NB4 (cell line): Measurements from ENCODE around the gene TMEM132C.

Source experiments
- CTCF ChIP-seq: IDR thresholded peaks from one replicate; pipeline ENCODE4 v1.5.1; 2012; ENCODE audit warnings: low read depth, low read length
- MYC ChIP-seq: IDR thresholded peaks from 2 replicates; pipeline ENCODE4 v1.6.1; 2011; ENCODE audit warnings: low read depth, low read length
- POLR2A ChIP-seq: IDR thresholded peaks from 2 replicates; pipeline ENCODE4 v1.6.1; 2011; ENCODE audit warnings: mild to moderate bottlenecking; ENCODE audit not compliant: insufficient read length; ENCODE audit errors: extremely low read depth
- TF ChIP-seq, protein P1 (sequence below): IDR thresholded peaks from 2 replicates; pipeline ENCODE4 v1.6.1; 2011; ENCODE audit warnings: low read depth, low read length

DNA sequence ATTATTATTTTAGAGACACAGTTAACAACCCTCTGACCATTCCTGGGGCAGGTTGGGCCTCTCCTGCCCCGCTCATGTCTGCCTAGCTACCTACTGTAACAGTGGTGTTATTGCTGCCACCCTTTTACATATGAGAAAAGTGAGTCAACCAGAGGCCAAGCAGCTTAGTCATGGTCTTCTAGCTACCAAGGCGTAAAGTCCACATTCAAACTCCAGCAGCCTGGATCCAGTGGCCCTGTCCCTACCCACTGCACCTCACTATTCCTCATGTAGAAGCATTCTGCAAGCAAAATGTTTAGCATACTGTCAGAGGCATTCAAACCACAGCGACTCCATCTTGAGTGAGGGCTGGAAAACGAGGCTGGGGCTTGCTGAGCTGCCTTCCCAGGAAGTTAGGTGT, 461.0 kb downstream of the TMEM132C start:
- no peak for TF ChIP-seq CTCF
- no peak for TF ChIP-seq MYC
- TF ChIP-seq POLR2A = no peak
- TF ChIP-seq, protein P1, sequence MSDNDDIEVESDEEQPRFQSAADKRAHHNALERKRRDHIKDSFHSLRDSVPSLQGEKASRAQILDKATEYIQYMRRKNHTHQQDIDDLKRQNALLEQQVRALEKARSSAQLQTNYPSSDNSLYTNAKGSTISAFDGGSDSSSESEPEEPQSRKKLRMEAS = no peak
